DLD1 (cell line): ENCODE measurements around the gene PTPRS.

Source experiments
- in situ Hi-C: cut with HindIII; loops from 2 replicates; pipeline ENCODE4 v1.10.0; 2017; ENCODE audit warnings: low sequenced_read_pairs

The PTPRS gene

GRCh38 chr19:5291588-5292193 lies 48.9 kb downstream of the PTPRS start:
- in situ Hi-C loops = no loop called here
